ENCODE results near the gene CACNA2D3.

CACNA2D3 gene

GRCh38 chr3:54171951-54172350, 49.6 kb downstream of the CACNA2D3 start:
- DNase-seq: no peak

- no peak for DNase-seq
These were observed 51.0 kb downstream of the CACNA2D3 start for GRCh38 chr3:54173371-54173770.

GRCh38 chr3:54176106-54176505, 53.8 kb downstream of the CACNA2D3 start:
- no peak for DNase-seq

DNA sequence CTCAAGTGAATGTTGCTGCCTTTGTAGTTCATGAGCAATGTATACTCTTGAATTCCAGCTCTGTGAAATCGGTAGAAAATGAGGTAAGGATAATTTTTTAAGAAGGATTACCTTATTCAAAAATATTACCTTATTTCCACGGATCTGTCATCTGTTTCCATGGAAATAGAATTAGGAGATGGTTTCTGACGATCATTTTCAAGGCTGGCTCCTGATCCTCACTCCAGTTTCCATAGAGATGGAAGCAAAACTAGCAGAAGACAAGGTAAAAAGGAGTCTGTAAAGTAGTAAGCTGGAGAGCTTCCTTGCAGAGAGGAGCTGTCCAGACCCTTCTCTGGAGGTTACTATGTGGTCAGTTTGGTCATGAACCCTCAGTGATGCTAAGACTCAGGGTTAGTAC, 55.5 kb downstream of the CACNA2D3 start:
- DNase-seq: no peak

DNA sequence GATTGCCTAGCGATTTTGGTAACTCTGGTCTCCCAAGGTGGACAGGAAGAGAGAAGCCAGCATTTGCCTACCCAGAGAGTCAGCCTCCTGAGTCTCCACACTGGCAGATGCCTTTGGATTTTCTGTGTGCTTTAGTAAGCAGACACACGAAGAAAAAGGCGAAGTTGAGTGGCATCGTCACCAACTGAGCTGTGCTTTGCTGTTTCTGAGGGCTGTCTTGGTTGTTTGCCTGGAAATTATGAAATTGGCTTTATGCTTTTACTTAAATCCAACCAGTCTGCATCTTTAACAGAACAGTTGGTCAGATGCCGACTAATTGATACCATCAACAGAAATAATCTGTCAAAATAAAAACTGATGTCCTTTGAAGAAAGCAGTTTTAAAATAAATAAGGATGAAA, 56.0 kb downstream of the CACNA2D3 start:
- DNase-seq: no peak

DNA sequence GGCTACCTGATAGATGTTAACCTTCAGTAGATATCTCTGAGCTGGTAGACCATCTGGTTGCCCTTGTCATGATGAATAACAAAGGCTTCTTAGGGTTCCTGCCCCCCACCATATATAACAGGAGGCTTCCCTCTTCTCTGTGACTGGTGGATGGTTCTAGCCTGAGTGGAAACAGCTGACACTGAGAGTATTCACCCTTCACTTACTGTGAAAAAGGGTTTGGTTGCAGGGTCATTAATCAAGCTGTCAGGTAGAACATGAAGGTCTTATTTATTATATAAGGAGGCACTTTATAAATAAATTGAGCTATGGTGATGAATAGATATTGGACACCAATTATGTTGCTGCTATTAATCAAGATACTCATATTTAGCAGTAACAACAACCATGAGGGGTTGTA, 58.6 kb downstream of the CACNA2D3 start:
- DNase-seq: no peak

GRCh38 chr3:54182242-54182641, 59.9 kb downstream of the CACNA2D3 start:
- no peak for DNase-seq

GRCh38 chr3:54185740-54186139, 63.4 kb downstream of the CACNA2D3 start:
- DNase-seq: no peak

DNA sequence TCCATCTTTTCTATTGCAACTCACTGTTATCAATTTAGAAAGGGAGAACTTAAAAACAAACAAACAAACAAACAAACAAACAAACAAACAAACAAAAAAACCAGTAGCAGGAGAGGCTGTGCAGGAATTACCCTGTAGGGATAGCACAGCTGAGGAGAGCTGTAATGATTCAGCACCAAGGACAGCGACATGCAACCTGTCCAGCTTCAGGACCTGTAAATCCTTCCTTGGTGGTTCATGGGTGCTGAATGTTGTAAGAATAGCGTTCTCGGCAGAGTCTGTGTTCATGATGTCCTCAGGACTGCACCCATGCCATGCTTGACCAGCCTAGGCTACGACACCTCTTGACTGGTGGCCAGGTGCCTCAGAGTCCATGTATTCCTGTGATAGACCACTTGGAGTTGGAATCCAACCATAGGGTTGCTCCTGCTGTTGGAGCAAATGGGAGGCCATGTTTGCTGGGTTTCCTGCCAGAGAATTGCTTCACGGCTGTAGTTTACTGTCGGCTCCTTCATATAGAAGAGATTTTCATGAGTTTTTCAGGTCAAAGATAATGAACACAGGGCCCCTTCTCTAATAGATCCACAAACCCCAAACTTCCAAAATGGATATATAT, 65.9 kb downstream of the CACNA2D3 start:
- no peak for DNase-seq

GRCh38 chr3:54191220-54191619, 68.9 kb downstream of the CACNA2D3 start:
- no peak for DNase-seq

DNA sequence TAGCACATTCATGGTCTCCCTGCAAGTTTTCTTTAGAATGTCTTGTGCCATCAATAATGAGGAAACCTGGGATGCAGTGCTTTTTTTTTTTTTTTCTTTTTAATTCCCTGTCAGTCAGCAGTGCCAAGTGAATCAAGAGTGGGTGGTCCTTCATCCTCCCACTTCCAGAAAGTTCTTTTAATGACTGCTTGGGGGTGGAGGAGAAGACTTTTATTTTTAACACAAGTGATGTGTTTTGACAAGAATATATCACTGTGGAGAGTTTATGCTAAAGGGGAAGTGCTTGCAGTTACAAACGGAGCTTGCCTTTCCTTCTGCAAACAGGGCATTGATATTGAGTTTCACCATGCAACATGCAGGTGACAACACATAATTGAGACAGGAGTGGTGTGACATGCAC, 69.7 kb downstream of the CACNA2D3 start:
- no peak for DNase-seq

- DNase-seq: no peak
These were observed 70.7 kb downstream of the CACNA2D3 start for GRCh38 chr3:54193093-54193492.

DNA sequence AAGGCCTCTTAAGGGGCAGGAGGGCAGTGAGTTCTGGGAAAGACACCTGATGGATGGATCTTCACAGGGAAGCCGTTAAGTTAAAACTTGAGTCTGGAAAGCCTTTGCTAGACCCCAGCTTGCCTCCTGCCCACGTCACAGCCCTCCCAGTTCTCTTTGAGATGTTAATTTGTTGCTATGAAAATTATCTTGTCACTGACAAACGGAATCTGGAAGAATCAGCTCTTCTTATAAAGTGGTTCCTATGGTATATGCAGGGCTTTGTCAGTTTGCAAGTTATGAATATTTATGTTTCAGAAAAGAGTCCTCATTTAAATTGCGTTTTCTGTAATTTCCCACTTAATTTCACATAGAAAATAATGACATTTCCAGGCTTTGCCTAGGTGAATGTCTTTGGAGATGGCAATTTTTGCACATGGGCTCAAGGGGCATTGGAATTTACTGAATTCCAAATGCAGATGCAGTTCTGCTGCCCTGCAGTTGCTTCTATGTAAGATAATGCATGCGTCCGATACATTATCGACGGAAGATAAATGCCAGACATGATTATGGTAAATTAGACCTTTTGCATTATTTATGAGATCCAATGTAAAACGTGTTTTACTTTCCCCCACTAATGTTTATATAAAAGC, 74.1 kb downstream of the CACNA2D3 start:
- DNase-seq: no peak

- no peak for DNase-seq
These were observed 75.2 kb downstream of the CACNA2D3 start for GRCh38 chr3:54197509-54197908.

DNA sequence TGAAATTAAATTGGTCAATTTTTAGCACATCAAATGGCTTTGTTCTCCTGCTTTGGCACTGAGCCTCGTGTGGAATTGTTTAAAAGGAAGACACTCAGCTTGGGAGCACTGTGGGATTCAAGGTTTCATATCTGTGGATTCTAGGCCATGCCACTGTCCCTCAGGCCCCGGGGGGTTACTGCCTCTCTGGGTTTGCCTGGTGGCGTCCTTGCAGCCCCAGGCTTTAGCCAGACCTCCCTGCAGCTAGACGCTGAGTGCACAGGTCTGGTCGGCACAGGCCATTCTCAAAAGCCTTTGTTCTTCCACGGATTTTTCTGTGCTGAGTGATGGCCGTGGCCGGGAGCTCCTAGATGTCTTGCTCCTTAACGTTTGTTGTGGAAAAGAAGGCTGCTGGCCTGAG, 76.2 kb downstream of the CACNA2D3 start:
- DNase-seq: no peak

GRCh38 chr3:54202054-54202453, 79.7 kb downstream of the CACNA2D3 start:
- no peak for DNase-seq

- DNase-seq: no peak
These were observed 80.4 kb downstream of the CACNA2D3 start for GRCh38 chr3:54202651-54203248.

DNA sequence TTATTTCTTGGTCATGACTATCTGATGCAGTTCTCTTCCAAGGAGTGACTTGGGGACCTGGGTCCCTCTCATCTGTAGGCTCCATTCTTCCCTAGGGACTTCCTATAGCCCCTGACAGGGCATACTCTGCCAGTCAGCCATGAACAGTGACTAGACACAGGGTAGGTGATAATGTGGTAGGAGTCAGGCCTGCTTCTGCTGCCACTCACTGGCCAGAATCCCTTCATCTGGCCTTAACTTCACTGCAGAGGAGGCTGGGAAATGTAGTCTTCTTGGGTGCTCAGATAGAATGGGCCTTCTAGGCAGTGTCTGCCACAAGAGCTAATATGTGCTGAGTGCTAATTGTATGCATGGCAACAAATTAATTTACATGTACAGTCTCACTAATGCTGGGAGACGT, 84.5 kb downstream of the CACNA2D3 start:
- no peak for DNase-seq

DNA sequence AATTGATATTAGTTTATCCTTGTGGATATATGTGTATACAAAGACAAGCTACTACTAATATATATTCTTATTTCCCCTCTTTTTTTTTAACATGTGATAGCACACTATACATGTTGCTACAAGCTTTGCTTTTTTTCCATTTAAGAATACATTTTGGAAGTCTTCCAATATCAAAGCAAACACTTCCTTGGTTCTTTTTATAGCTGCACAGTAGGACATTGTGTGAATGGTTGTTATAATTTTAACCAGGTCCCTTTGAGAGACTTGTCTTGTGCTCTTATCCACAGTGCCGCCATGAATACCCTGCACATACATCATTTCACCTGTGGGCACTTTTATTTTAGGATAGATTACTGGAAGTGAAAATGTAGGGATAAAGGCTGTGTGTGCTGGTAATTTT, 88.7 kb downstream of the CACNA2D3 start:
- DNase-seq: no peak

DNA sequence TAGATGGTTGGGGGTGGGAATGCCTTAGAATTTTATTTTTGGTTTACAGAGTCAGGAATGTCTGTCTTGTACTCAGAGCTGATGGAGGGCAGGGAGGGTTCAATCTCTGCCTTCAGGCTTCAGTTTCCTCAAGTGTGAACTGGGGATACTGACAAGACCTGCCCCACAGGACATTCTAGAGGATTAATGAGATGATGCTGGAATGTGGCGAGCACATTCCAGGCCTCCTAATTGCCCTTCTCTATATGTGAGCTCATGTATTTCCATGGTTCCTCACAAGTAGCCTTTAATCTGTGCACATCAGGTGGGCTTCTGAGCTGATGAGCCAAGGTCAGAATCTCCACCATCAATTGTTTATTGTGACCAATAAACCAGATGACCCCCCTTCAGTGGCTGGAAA, 90.4 kb downstream of the CACNA2D3 start:
- DNase-seq: no peak

DNA sequence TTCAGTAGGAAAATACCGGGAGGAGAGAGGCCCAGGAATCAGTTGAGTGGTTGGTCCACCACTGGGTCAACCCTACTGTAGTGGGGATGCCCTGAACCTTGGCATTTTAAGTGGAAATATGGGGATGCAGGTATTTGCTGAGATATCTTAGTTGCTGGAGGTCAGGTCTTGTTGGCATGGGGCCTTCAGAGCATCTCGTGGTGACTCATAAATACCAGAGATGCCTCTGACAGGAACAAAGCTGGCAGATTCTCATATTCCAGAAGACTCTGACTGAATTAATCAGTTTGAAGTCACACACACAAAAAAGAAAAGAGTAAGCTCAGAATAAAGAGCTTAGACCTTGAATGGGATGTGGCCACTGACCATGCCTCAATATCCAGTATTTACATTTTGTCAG, 91.6 kb downstream of the CACNA2D3 start:
- no peak for DNase-seq

- no peak for DNase-seq
These were observed 92.5 kb downstream of the CACNA2D3 start for GRCh38 chr3:54214845-54215244.

GRCh38 chr3:54215521-54215920, 93.2 kb downstream of the CACNA2D3 start:
- DNase-seq: no peak

DNA sequence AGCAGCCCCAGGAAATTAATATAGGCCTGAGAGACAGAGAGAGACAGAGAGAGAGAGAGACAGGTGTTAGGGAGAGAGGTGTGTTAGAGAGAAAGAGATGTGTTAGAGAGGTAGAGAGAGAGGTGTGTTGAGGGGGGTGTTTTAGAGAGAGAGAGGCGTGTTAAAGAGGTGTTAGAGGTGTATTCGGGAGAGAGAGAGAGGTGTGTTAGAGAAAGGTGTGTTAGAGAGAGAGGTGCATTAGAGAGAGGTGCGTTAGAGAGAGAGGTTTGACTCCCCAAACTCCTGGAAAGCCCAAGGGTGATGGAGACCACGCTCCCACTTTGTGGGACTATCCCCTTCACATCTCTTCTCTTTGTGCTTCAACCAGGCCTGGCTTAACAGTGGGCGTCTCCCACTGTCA, 95.5 kb downstream of the CACNA2D3 start:
- no peak for DNase-seq

- no peak for DNase-seq
These were observed 100.0 kb downstream of the CACNA2D3 start for GRCh38 chr3:54222316-54222715.

Data from activated CD4-positive, CD25-positive, alpha-beta regulatory T cell treated with anti-CD3 and anti-CD28 coated beads, Interleukin-2, amount 50 U/mL, for 72 hours (primary cell).